Panc1 (cell line): Measurements from ENCODE around the gene VIPAS39.

Source experiments
- CTCF ChIP-seq: fragments of 450-650 bp; IDR thresholded peaks from 2 replicates; pipeline ENCODE4 v1.5.1; 2017; ENCODE audit warnings: mild to moderate bottlenecking
- POLR2AphosphoS5 ChIP-seq: IDR thresholded peaks from 2 replicates; pipeline ENCODE4 v1.6.1; 2012; ENCODE audit warnings: mild to moderate bottlenecking, low read depth, low read length, moderate library complexity
- SIN3A ChIP-seq: IDR thresholded peaks from 2 replicates; pipeline ENCODE4 v1.6.1; 2012; ENCODE audit warnings: low read depth, mild to moderate bottlenecking, low read length, moderate library complexity, borderline replicate concordance; ENCODE audit not compliant: insufficient read depth

- TF ChIP-seq CTCF = no peak
- TF ChIP-seq POLR2AphosphoS5 = no peak
- TF ChIP-seq SIN3A = no peak
Observed at GRCh38 chr14:77490347-77490986, 33.1 kb upstream of the VIPAS39 start.
